A673 (cell line): Measurements from ENCODE around the gene LRRC55. TPM values are rescaled to one million over a fixed set of nuclear protein-coding genes. Genes with fewer than 3 reads are reported as not detected.

ENCODE experiments used
- BruUV-seq: library from RNA; stranded (reverse); fragments of 400-500 nt; replicated peaks from 2 replicates; lab custom pipeline; 2021; lab: Mats Ljungman, UMichigan
- CTCF ChIA-PET: fragments of 300-600 bp; sonication (Branson Sonifier 250); formaldehyde crosslinking; loops from one replicate; lab custom pipeline; 2022; ENCODE audit warnings: antibody characterized with exemption; lab: Charles Lee
- POLR2A ChIA-PET: fragments of 300-600 bp; sonication (Branson Sonifier 250); formaldehyde crosslinking; loops from one replicate; lab custom pipeline; 2022; ENCODE audit warnings: antibody characterized with exemption; ENCODE audit not compliant: low non-redundant PET; lab: Charles Lee
- DNase-seq: peaks from one replicate; pipeline ENCODE4 v3.0.0-alpha.2; 2015; ENCODE audit warnings: low spot score
- H3K27ac ChIP-seq: fragments of 200-600 bp; sonication (generic); 2 replicates; pipeline ENCODE4 v1.5.1; 2016; ENCODE audit warnings: mixed run types, low read depth, mild to moderate bottlenecking, mixed read lengths, antibody characterized with exemption, low read length; ENCODE audit not compliant: poor library complexity, severe bottlenecking
- H3K27me3 ChIP-seq: fragments of 200-600 bp; sonication (generic); replicated peaks from 2 replicates; pipeline ENCODE4 v1.6.1; 2017; ENCODE audit warnings: mixed run types, low read depth, mild to moderate bottlenecking, mixed read lengths, antibody characterized with exemption, low read length; ENCODE audit not compliant: insufficient read depth, poor library complexity
- H3K36me3 ChIP-seq: fragments of 200-600 bp; sonication (generic); 2 replicates; pipeline ENCODE4 v1.6.1; 2016; ENCODE audit warnings: mixed run types, mild to moderate bottlenecking, mixed read lengths, antibody characterized with exemption, low read length; ENCODE audit not compliant: insufficient read depth, poor library complexity, severe bottlenecking
- H3K4me1 ChIP-seq: fragments of 200-600 bp; sonication (generic); 2 replicates; pipeline ENCODE4 v1.6.1; 2017; ENCODE audit warnings: mixed run types, mild to moderate bottlenecking, mixed read lengths, antibody characterized with exemption, low read length; ENCODE audit not compliant: insufficient read depth, poor library complexity, severe bottlenecking
- H3K4me3 ChIP-seq: fragments of 200-600 bp; sonication (generic); 2 replicates; pipeline ENCODE4 v1.5.1; 2016; ENCODE audit warnings: low read depth, mixed run types, mild to moderate bottlenecking, mixed read lengths, low read length; ENCODE audit not compliant: poor library complexity, severe bottlenecking
- H3K9me3 ChIP-seq: fragments of 200-600 bp; sonication (generic); 2 replicates; pipeline ENCODE4 v1.6.1; 2016; ENCODE audit warnings: mixed run types, low read depth, mild to moderate bottlenecking, mixed read lengths, antibody characterized with exemption, low read length; ENCODE audit not compliant: poor library complexity, severe bottlenecking
- CTCF ChIP-seq: fragments of 300-800, 200-600 bp; sonication (generic); conservative IDR thresholded peaks from 2 replicates; pipeline ENCODE4 v1.5.1; 2017; ENCODE audit warnings: low read depth, mild to moderate bottlenecking, antibody characterized with exemption, low read length, moderate library complexity, mixed read lengths
- EZH2 ChIP-seq: fragments of 200-600 bp; sonication (generic); IDR thresholded peaks from 2 replicates; pipeline ENCODE4 v1.6.1; 2017; ENCODE audit warnings: borderline replicate concordance, low read depth, mild to moderate bottlenecking, mixed read lengths, antibody characterized with exemption, low read length; ENCODE audit not compliant: poor library complexity, severe bottlenecking
- intact Hi-C: fragments of 100-400 bp; cut with micrococcal nuclease; formaldehyde crosslinking; loops from one replicate; pipeline ENCODE4 v1.10.0; 2022; ENCODE audit not compliant: unreplicated experiment
- total RNA-seq: library from RNA; stranded (reverse); gene quantifications from 2 replicates; pipeline ENCODE4 v1.2.3, GENCODE V29; 2021

The LRRC55 gene
- total RNA-seq, 1 experiment from 2014 or later, result 3.0 TPM

GRCh38 chr11:57150454-57150917 lies 31.3 kb upstream of the LRRC55 start:
- H3K27ac ChIP-seq, result no peak overlapping the region
- TF ChIP-seq EZH2, result no peak
- no peak for TF ChIP-seq CTCF
- no peaks in the 10 kb centered on the region for H3K9me3 ChIP-seq
- no peaks in the 10 kb centered on the region for H3K4me1 ChIP-seq
- intact Hi-C loops, result no loop called here
- H3K27me3 ChIP-seq, result no peaks in the 10 kb centered on the region
- H3K36me3 ChIP-seq, result no peaks in the 10 kb centered on the region
- POLR2A ChIA-PET, result no interaction called here
- DNase-seq, result no peak
- CTCF ChIA-PET, result no interaction called here
- no peak overlapping the region for H3K4me3 ChIP-seq
- no TSS peak for BruUV-seq

- BruUV-seq, result no TSS peak
- Histone ChIP-seq H3K9me3 (no peaks in the 10 kb centered on the region), H3K4me1 (no peaks in the 10 kb centered on the region), H3K36me3 (no peaks in the 10 kb centered on the region), H3K27ac (no peak overlapping the region), H3K27me3 (no peaks in the 10 kb centered on the region), H3K4me3 (no peak overlapping the region)
- POLR2A ChIA-PET, result no interaction called here
- CTCF ChIA-PET, result no interaction called here
- intact Hi-C loops, result no loop called here
- TF ChIP-seq CTCF (no peak), EZH2 (no peak)
- no peak for DNase-seq
Observed at GRCh38 chr11:57152134-57152533, 29.6 kb upstream of the LRRC55 start.

GRCh38 chr11:57153448-57153847 lies 28.3 kb upstream of the LRRC55 start:
- POLR2A ChIA-PET, result no interaction called here
- no TSS peak for BruUV-seq
- no peaks in the 10 kb centered on the region for H3K9me3 ChIP-seq
- H3K4me3 ChIP-seq, result no peak overlapping the region
- H3K27ac ChIP-seq, result no peak overlapping the region
- no peaks in the 10 kb centered on the region for H3K27me3 ChIP-seq
- TF ChIP-seq EZH2 (no peak), CTCF (no peak)
- CTCF ChIA-PET, result no interaction called here
- no peak for DNase-seq
- intact Hi-C loops, result no loop called here
- H3K4me1 ChIP-seq, result no peaks in the 10 kb centered on the region
- no peaks in the 10 kb centered on the region for H3K36me3 ChIP-seq
